NOMO-1 (cell line): ENCODE results near the gene NFASC.

Source experiments
- DNase-seq, 2 experiments: peaks; one replicate each; lab custom pipeline; 2025; ENCODE audit not compliant: unreplicated experiment in 2 of 2; lab: John Stamatoyannopoulos, UW

Gene NFASC

GRCh38 chr1:204858363-204858821 lies 12.3 kb upstream of the NFASC start:
- no peak for DNase-seq

GRCh38 chr1:204859861-204860267 lies 10.8 kb upstream of the NFASC start:
- no peak for DNase-seq

GRCh38 chr1:204863024-204863423 lies 7.6 kb upstream of the NFASC start:
- no peak for DNase-seq

- DNase-seq: no peak
These were observed 6.9 kb upstream of the NFASC start for GRCh38 chr1:204863730-204864129.

GRCh38 chr1:204866051-204866596 lies 4.5 kb upstream of the NFASC start:
- DNase-seq: no peak

GRCh38 chr1:204867203-204867602 lies 3.5 kb upstream of the NFASC start:
- no peak for DNase-seq

GRCh38 chr1:204867666-204868339 lies 2.9 kb upstream of the NFASC start:
- no peak for DNase-seq

- no peak for DNase-seq
These were observed 2.3 kb upstream of the NFASC start for GRCh38 chr1:204868340-204868700.

GRCh38 chr1:204869097-204869496 lies 1.6 kb upstream of the NFASC start:
- no peak for DNase-seq

GRCh38 chr1:204871405-204872037 lies 859 bp downstream of the NFASC start:
- no peak for DNase-seq

- no peak for DNase-seq
These were observed 1.7 kb downstream of the NFASC start for GRCh38 chr1:204872262-204872881.

GRCh38 chr1:204873176-204873575 lies 2.5 kb downstream of the NFASC start:
- DNase-seq: no peak

GRCh38 chr1:204873714-204874113 lies 3.1 kb downstream of the NFASC start:
- no peak for DNase-seq

- DNase-seq: no peak
These were observed 3.6 kb downstream of the NFASC start for GRCh38 chr1:204874274-204874673.

GRCh38 chr1:204875255-204875654 lies 4.6 kb downstream of the NFASC start:
- DNase-seq: no peak

GRCh38 chr1:204878621-204879234 lies 8.1 kb downstream of the NFASC start:
- no peak for DNase-seq

- no peak for DNase-seq
These were observed 8.7 kb downstream of the NFASC start for GRCh38 chr1:204879351-204879750.

GRCh38 chr1:204880906-204881305 lies 10.2 kb downstream of the NFASC start:
- DNase-seq: no peak

GRCh38 chr1:204882479-204882878 lies 11.8 kb downstream of the NFASC start:
- DNase-seq: no peak

- DNase-seq: no peak
These were observed 12.7 kb downstream of the NFASC start for GRCh38 chr1:204883405-204883804.

GRCh38 chr1:204885288-204885711 lies 14.6 kb downstream of the NFASC start:
- DNase-seq: no peak
